Left lung (tissue), 10 donors: Measurements from ENCODE around the gene ZNF592. TPM values are rescaled to one million over a fixed set of nuclear protein-coding genes. Genes with fewer than 3 reads are reported as not detected.

Experiments used
- ATAC-seq: fragments of 200-7000 bp; cut with Tn5 transposase; one replicate; pipeline ENCODE4 v1.9.1; 2020; ENCODE audit warnings: moderate library complexity
- DNase-seq, 4 donors: peaks; one replicate each; pipeline ENCODE4 v3.0.0-alpha.2; 2013 to 2020
- H3K27ac ChIP-seq, 2 donors: fragments of 200-600 bp; sonication (generic) in 1 of 2; one replicate each; pipeline versions ENCODE4 v1.5.0 to v1.8.0; 2020 to 2021
- H3K27me3 ChIP-seq, 2 donors: fragments of 200-600 bp; sonication (generic) in 1 of 2; one replicate each; pipeline versions ENCODE4 v1.5.0 to v1.8.0; 2020 to 2021
- H3K36me3 ChIP-seq, 2 donors: fragments of 200-600 bp; sonication (generic) in 1 of 2; one replicate each; pipeline versions ENCODE4 v1.5.0 to v1.8.0; 2020 to 2021
- H3K4me1 ChIP-seq, 2 donors: fragments of 200-600 bp; one replicate each; pipeline ENCODE4 v1.8.0; 2021
- H3K4me3 ChIP-seq, 2 donors: fragments of 200-600 bp; sonication (generic) in 1 of 2; one replicate each; pipeline versions ENCODE4 v1.5.0 to v1.8.0; 2020 to 2021; ENCODE audit warnings: mild to moderate bottlenecking in 1 of 2
- H3K9me3 ChIP-seq, 2 donors: fragments of 200-600 bp; sonication (generic) in 1 of 2; one replicate each; pipeline versions ENCODE4 v1.5.0 to v1.8.0; 2020 to 2021
- intact Hi-C, 2 donors: fragments of 100-400 bp; cut with DNase I; formaldehyde crosslinking; loops; one replicate each; pipeline versions ENCODE4 v1.11.2 to v1.14.2; 2022
- polyA plus RNA-seq, 6 donors: library from polyadenylated mRNA; unstranded; fragments of 120-200 nt; gene quantifications; one replicate each; pipeline ENCODE4 v1.2.1, GENCODE V29; 2013; ENCODE audit not compliant: insufficient read length in 6 of 6
- total RNA-seq, 2 donors: library from RNA; stranded (reverse); fragmentation: NEBNext Ultra II Directional; extraction: Animal tissue kit (Norgen Biotek cat#: 25700); gene quantifications; one replicate each; pipeline ENCODE4 v1.2.1, GENCODE V29; 2021
- TF ChIP-seq, protein P1 (sequence below), 2 donors: fragments of 200-600 bp; sonication (generic) in 1 of 2; IDR thresholded peaks; one replicate each; pipeline versions ENCODE4 v1.5.0 to v1.8.0; 2021; ENCODE audit warnings: antibody characterized with exemption in 2 of 2
- donor health status: DM: no; HTN: yes; CAD: no.
- donor health status: DM: no; HTN: no; CAD: no.

Gene ZNF592
- total and polyA plus RNA-seq, 8 donors: 22.7 to 32.2 (median 25.2) TPM

DNA sequence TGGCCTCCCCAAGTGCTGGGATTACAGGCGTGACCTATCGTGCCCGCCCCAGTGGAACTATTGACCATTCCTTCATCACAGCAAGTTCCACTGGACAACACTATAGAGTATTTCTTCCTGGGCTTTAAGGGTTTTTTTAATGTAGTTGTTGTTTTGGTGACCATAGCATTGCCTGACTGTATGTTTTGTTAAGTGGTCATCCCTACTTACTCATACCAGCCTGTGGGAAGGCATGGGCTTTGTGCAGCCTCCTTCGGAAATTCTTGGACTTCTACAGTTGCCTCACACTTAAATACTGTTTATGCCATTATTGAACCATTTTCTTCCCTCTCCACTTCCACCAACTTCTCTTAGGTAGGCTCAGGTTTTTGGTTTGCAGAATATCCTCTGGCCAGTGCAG is 48.8 kb downstream of the ZNF592 start:
- TF ChIP-seq, protein P1, sequence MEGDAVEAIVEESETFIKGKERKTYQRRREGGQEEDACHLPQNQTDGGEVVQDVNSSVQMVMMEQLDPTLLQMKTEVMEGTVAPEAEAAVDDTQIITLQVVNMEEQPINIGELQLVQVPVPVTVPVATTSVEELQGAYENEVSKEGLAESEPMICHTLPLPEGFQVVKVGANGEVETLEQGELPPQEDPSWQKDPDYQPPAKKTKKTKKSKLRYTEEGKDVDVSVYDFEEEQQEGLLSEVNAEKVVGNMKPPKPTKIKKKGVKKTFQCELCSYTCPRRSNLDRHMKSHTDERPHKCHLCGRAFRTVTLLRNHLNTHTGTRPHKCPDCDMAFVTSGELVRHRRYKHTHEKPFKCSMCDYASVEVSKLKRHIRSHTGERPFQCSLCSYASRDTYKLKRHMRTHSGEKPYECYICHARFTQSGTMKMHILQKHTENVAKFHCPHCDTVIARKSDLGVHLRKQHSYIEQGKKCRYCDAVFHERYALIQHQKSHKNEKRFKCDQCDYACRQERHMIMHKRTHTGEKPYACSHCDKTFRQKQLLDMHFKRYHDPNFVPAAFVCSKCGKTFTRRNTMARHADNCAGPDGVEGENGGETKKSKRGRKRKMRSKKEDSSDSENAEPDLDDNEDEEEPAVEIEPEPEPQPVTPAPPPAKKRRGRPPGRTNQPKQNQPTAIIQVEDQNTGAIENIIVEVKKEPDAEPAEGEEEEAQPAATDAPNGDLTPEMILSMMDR (IDR thresholded peaks at IDR 0.05): no peak
- Histone ChIP-seq H3K4me3 (no peak overlapping the region), H3K27ac (no peak overlapping the region), H3K4me1 (no peaks in the 10 kb centered on the region), H3K36me3 (peaks cover 0 to 95% of the 10 kb centered on the region in 2 donors), H3K27me3 (no peaks in the 10 kb centered on the region), H3K9me3 (no peaks in the 10 kb centered on the region)
- ATAC-seq (no peak), DNase-seq (no peak)
- intact Hi-C loops: no loop called here

DNA sequence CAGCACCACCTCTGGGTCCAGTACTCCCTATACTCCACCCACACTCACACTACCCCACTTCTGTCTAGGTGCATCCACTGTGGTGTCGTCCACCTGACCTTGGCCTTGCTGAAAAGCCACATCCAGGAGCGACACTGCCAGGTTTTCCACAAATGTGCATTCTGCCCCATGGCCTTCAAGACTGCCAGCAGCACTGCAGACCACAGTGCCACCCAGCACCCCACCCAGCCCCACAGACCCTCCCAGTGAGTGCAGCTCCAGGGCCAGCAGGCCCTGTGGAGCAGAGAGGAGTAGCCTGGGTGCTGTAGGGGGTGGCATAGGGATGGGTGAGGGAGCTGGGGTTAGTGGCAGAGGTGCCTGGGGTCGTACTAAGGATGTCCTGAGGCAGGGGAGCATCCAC is 49.4 kb downstream of the ZNF592 start:
- H3K4me3 ChIP-seq: no peak overlapping the region
- ATAC-seq (no peak), DNase-seq (no peak)
- peaks cover 0 to 95% of the 10 kb centered on the region in 2 donors for H3K36me3 ChIP-seq
- intact Hi-C loops: no loop called here
- no peaks in the 10 kb centered on the region for H3K27me3 ChIP-seq
- no peaks in the 10 kb centered on the region for H3K4me1 ChIP-seq
- no peaks in the 10 kb centered on the region for H3K9me3 ChIP-seq
- no peak overlapping the region for H3K27ac ChIP-seq
- TF ChIP-seq, protein P1 (IDR thresholded peaks at IDR 0.05): no peak

DNA sequence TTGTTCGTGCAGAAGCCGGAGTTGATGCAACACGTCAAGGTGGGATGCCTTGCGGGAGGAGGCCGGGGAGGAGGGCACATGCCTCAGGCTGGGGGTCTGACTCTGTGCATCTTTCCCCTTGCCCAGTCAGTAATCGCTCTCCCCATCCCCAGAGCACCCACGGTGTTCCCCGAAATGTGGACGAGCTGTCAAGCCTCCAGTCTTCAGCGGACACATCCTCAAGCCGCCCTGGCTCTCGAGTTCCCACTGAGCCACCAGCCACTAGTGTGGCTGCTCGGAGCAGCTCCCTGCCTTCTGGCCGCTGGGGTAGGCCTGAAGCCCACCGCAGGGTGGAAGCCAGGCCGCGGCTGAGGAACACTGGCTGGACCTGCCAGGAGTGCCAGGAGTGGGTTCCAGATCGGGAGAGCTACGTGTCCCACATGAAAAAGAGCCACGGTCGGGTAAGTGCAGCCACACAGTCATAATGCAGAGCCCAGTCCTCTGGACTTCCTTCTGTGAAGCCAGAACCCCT is 50.1 kb downstream of the ZNF592 start:
- DNase-seq (no peak), ATAC-seq (no peak)
- Histone ChIP-seq H3K27me3 (no peaks in the 10 kb centered on the region), H3K36me3 (peaks cover 0 to 95% of the 10 kb centered on the region in 2 donors), H3K27ac (no peak overlapping the region), H3K4me1 (no peaks in the 10 kb centered on the region), H3K9me3 (no peaks in the 10 kb centered on the region), H3K4me3 (no peak overlapping the region)
- TF ChIP-seq, protein P1 (IDR thresholded peaks at IDR 0.05): no peak
- intact Hi-C loops: no loop called here

DNA sequence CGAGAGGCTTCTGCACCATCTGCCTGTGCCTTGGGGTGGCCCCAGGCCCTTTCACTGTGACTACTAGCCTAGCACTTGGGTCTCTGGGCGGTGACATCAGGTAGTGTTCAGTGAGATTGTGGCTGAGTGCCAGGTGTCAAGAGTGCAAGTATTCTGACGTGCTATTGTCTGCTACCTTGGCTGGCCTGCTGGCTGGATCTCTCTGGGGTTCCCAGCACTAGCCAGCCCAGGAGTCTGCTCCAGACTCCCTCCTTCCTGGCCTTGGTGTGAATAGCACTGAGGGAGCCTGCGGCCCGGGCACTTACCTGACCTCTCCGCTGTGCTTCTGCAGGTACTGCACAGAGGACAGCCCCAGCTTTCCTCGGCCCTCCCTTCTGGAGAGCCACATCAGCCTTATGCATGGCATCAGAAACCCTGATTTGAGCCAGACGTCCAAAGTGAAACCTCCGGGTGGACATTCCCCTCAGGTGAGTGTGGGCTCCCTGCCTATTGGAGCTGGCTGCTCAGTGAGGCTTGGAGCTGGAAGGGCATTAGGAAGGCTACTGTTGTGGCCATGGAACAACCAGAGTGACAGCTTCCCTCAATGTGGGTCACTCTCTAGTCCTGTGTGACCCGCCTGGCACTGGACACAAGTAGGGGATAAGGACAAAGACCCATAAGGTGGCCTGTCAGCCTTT is 51.3 kb downstream of the ZNF592 start:
- Histone ChIP-seq H3K4me3 (no peak overlapping the region), H3K9me3 (no peaks in the 10 kb centered on the region), H3K4me1 (no peaks in the 10 kb centered on the region), H3K36me3 (peaks cover 0 to 95% of the 10 kb centered on the region in 2 donors), H3K27me3 (no peaks in the 10 kb centered on the region), H3K27ac (no peak overlapping the region)
- intact Hi-C loops: no loop called here
- no peak for DNase-seq
- TF ChIP-seq, protein P1 (IDR thresholded peaks at IDR 0.05): no peak
- no peak for ATAC-seq

DNA sequence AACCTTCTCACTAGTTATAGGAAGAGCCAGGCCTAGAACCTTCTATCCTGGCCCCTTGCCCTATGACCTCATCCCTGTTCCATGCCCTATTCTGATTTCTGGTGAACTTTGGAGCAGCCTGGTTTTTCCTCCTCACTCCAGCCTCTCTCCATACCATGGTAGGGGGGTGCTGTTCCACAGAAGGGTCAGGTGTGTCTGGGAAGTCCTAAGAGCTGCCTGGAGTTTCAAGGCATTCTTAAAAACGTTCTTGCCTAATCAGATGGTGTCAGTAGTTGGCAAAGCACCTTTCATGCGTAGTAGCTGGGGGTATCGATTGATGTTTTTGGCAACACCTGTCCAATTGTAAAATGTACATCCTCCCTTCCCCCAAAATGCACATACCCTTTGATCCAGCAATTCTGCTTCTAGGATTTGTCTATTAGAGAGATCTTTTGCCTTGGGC is 52.0 kb downstream of the ZNF592 start:
- Histone ChIP-seq H3K4me3 (no peak overlapping the region), H3K27me3 (no peaks in the 10 kb centered on the region), H3K27ac (no peak overlapping the region), H3K36me3 (peaks cover 0 to 94% of the 10 kb centered on the region in 2 donors), H3K4me1 (no peaks in the 10 kb centered on the region), H3K9me3 (no peaks in the 10 kb centered on the region)
- DNase-seq (no peak), ATAC-seq (no peak)
- intact Hi-C loops: no loop called here
- TF ChIP-seq, protein P1 (IDR thresholded peaks at IDR 0.05): no peak
